ENCODE results near the gene PRKCA. TPM values are rescaled to one million over a fixed set of nuclear protein-coding genes. Genes with fewer than 3 reads are reported as not detected.
"Not testable (repeated sequence)": the region's sequence is repeated elsewhere in the genome, so short reads cannot be mapped to it uniquely, and the experiment has no call there.

PRKCA gene
- total RNA-seq, 1 experiment from 2014 or later, result 21.8 TPM

- no peak for DNase-seq (ENCODE audit: low read depth)
Measured at GRCh38 chr17:66462010-66462409, 159.6 kb downstream of the PRKCA start.

- no peak for DNase-seq (ENCODE audit: low read depth)
Measured at GRCh38 chr17:66464921-66465320, 162.5 kb downstream of the PRKCA start.

- DNase-seq (ENCODE audit: low read depth), result no peak
Measured at GRCh38 chr17:66465701-66466100, 163.3 kb downstream of the PRKCA start.

GRCh38 chr17:66466106-66466820 lies 163.8 kb downstream of the PRKCA start:
- no peak for DNase-seq (ENCODE audit: low read depth)

- peak; percentile 97 for DNase-seq (ENCODE audit: low read depth)
Measured at GRCh38 chr17:66466840-66467367, 164.5 kb downstream of the PRKCA start.

- DNase-seq (ENCODE audit: low read depth), result no peak
Measured at GRCh38 chr17:66467766-66468165, 165.4 kb downstream of the PRKCA start.

- peak; percentile 39 for DNase-seq (ENCODE audit: low read depth)
Measured at GRCh38 chr17:66468241-66469087, 166.1 kb downstream of the PRKCA start.

- no peak for DNase-seq (ENCODE audit: low read depth)
Measured at GRCh38 chr17:66469088-66469442, 166.7 kb downstream of the PRKCA start.

- DNase-seq (ENCODE audit: low read depth), result no peak
Measured at GRCh38 chr17:66469461-66469860, 167.0 kb downstream of the PRKCA start.

GRCh38 chr17:66469890-66470289 lies 167.5 kb downstream of the PRKCA start:
- no peak for DNase-seq (ENCODE audit: low read depth)

GRCh38 chr17:66472123-66472522 lies 169.7 kb downstream of the PRKCA start:
- no peak for DNase-seq (ENCODE audit: low read depth)

GRCh38 chr17:66474258-66474657 lies 171.8 kb downstream of the PRKCA start:
- no peak for DNase-seq (ENCODE audit: low read depth)

- no peak for DNase-seq (ENCODE audit: low read depth)
Measured at GRCh38 chr17:66474806-66475497, 172.5 kb downstream of the PRKCA start.

- DNase-seq (ENCODE audit: low read depth), result no peak
Measured at GRCh38 chr17:66476014-66476413, 173.6 kb downstream of the PRKCA start.

GRCh38 chr17:66477615-66478283 lies 175.3 kb downstream of the PRKCA start:
- DNase-seq (ENCODE audit: low read depth), result no peak

- not testable (repeated sequence) for DNase-seq (ENCODE audit: low read depth)
Measured at GRCh38 chr17:66479230-66479889, 176.9 kb downstream of the PRKCA start.

GRCh38 chr17:66480243-66480642 lies 177.8 kb downstream of the PRKCA start:
- no peak for DNase-seq (ENCODE audit: low read depth)

- no peak for DNase-seq (ENCODE audit: low read depth)
Measured at GRCh38 chr17:66480802-66481201, 178.4 kb downstream of the PRKCA start.

- no peak for DNase-seq (ENCODE audit: low read depth)
Measured at GRCh38 chr17:66481271-66481670, 178.9 kb downstream of the PRKCA start.

- DNase-seq (ENCODE audit: low read depth), result no peak
Measured at GRCh38 chr17:66483906-66484305, 181.5 kb downstream of the PRKCA start.

- DNase-seq (ENCODE audit: low read depth), result no peak
Measured at GRCh38 chr17:66485309-66485947, 183.0 kb downstream of the PRKCA start.
